Neural progenitor cell (in vitro differentiated cells): Measurements from ENCODE around the gene RAD1. TPM values are rescaled to one million over a fixed set of nuclear protein-coding genes. Genes with fewer than 3 reads are reported as not detected.

Source experiments
- DNase-seq: peaks from one replicate; pipeline ENCODE4 v3.0.0-alpha.2; 2016; ENCODE audit warnings: low spot score
- H2AFZ ChIP-seq: fragments of 200-600 bp; sonication (generic); replicated peaks from 2 replicates; pipeline ENCODE4 v1.6.1; 2016; ENCODE audit warnings: antibody characterized with exemption
- H3F3A ChIP-seq: fragments of 200-600 bp; sonication (generic); 2 replicates; pipeline ENCODE4 v1.6.1; 2016; ENCODE audit warnings: antibody characterized with exemption, low read depth
- H3K27ac ChIP-seq: fragments of 200-600 bp; sonication (generic); 2 replicates; pipeline ENCODE4 v1.5.1; 2016; ENCODE audit warnings: mild to moderate bottlenecking
- H3K27me3 ChIP-seq: fragments of 200-600 bp; sonication (generic); 2 replicates; pipeline ENCODE4 v1.6.1; 2016; ENCODE audit warnings: mild to moderate bottlenecking, moderate library complexity
- H3K36me3 ChIP-seq: fragments of 200-600 bp; sonication (generic); 2 replicates; pipeline ENCODE4 v1.5.1; 2016
- H3K4me1 ChIP-seq: fragments of 200-600 bp; sonication (generic); 2 replicates; pipeline ENCODE4 v1.6.1; 2016; ENCODE audit warnings: mixed run types
- H3K4me2 ChIP-seq: fragments of 200-600 bp; sonication (generic); 2 replicates; pipeline ENCODE4 v1.6.1; 2016
- H3K4me3 ChIP-seq: fragments of 200-600 bp; sonication (generic); 2 replicates; pipeline ENCODE4 v1.5.1; 2016
- H3K79me2 ChIP-seq: fragments of 200-600 bp; sonication (generic); 2 replicates; pipeline ENCODE4 v1.6.1; 2016; ENCODE audit warnings: low read depth
- H3K9ac ChIP-seq: fragments of 200-600 bp; sonication (generic); 2 replicates; pipeline ENCODE4 v1.6.1; 2016
- H3K9me3 ChIP-seq: fragments of 200-600 bp; sonication (generic); 2 replicates; pipeline ENCODE4 v1.5.1; 2016; ENCODE audit warnings: low read depth
- H4K20me1 ChIP-seq: fragments of 200-600 bp; sonication (generic); 2 replicates; pipeline ENCODE4 v1.6.1; 2016; ENCODE audit warnings: low read depth
- H3K27ac Mint-ChIP-seq: 3 replicates; pipeline ENCODE4 v1.8.0; 2021; ENCODE audit warnings: mixed read lengths
- H3K27me3 Mint-ChIP-seq: 2 replicates; pipeline ENCODE4 v1.8.0; 2022; ENCODE audit warnings: low read depth, mild to moderate bottlenecking, inconsistent platforms, moderate library complexity, mixed read lengths; ENCODE audit not compliant: insufficient read depth
- H3K36me3 Mint-ChIP-seq: 3 replicates; pipeline ENCODE4 v1.8.0; 2021; ENCODE audit warnings: mixed read lengths
- H3K4me1 Mint-ChIP-seq: 3 replicates; pipeline ENCODE4 v1.8.0; 2021; ENCODE audit warnings: mixed read lengths
- H3K4me3 Mint-ChIP-seq: 3 replicates; pipeline ENCODE4 v1.8.0; 2021; ENCODE audit warnings: mild to moderate bottlenecking, moderate library complexity, mixed read lengths
- H3K9me3 Mint-ChIP-seq: 3 replicates; pipeline ENCODE4 v1.8.0; 2020; ENCODE audit warnings: mixed read lengths
- CTCF ChIP-seq: fragments of 200-600 bp; sonication (generic); IDR thresholded peaks from 2 replicates; pipeline ENCODE4 v1.5.1; 2017; ENCODE audit warnings: antibody characterized with exemption, mild to moderate bottlenecking
- EZH2 ChIP-seq: fragments of 200-600 bp; sonication (generic); IDR thresholded peaks from 2 replicates; pipeline ENCODE4 v1.6.1; 2017; ENCODE audit warnings: antibody characterized with exemption, mild to moderate bottlenecking, moderate library complexity
- EZH2phosphoT487 ChIP-seq: fragments of 200-600 bp; sonication (generic); IDR thresholded peaks from 2 replicates; pipeline ENCODE4 v1.6.1; 2017; ENCODE audit warnings: antibody characterized with exemption
- total RNA-seq: library from RNA; depleted of rRNA; stranded (reverse); fragments of >200 nt; gene quantifications from 2 replicates; pipeline ENCODE4 v1.2.3, GENCODE V29; 2015; ENCODE audit warnings: low replicate concordance

Gene RAD1
- total RNA-seq, 1 donor from 2014 or later, result 40.6 TPM

DNA sequence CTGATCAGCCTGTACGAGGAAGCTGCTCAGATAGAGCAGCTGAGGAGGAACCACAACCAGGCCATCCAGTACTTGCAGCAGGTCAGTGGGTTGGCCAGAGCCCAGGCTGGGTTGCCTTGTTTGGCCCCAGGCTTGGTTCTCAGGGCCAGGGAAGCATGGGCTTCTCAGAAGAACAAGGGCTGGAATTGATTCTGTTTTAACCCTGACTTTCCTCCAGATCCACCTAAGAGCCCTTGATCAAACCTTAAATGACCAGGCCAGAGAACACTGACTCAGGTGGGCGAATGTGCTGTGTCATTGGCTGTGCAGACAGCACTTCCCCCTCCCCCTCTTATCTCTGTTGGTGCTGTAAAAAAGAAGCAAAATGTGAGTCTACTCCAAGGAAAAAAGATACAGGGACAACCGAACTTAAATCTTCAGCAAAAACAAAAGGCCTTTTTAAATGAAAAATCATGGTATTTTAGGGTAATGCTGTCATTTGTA lies 48.3 kb downstream of the RAD1 start:
- H3K79me2 ChIP-seq, result no peaks in the 10 kb centered on the region
- peaks cover 2% of the 10 kb centered on the region for H3K27me3 Mint-ChIP-seq
- no peaks in the 10 kb centered on the region for H3K36me3 ChIP-seq
- H3K4me1 Mint-ChIP-seq, result peaks cover 10% of the 10 kb centered on the region
- no peak overlapping the region for H3K4me3 Mint-ChIP-seq
- H3K9me3 ChIP-seq, result no peaks in the 10 kb centered on the region
- H3K4me2 ChIP-seq, result no peak overlapping the region
- peaks cover 11% of the 10 kb centered on the region for H3K36me3 Mint-ChIP-seq
- H3K27me3 ChIP-seq, result no peaks in the 10 kb centered on the region
- H4K20me1 ChIP-seq, result no peaks in the 10 kb centered on the region
- no peak overlapping the region for H2AFZ ChIP-seq
- no peaks in the 10 kb centered on the region for H3K4me1 ChIP-seq
- H3K4me3 ChIP-seq, result no peak overlapping the region
- peaks cover 5% of the 10 kb centered on the region for H3K9me3 Mint-ChIP-seq
- H3K27ac ChIP-seq, result no peak overlapping the region
- TF ChIP-seq CTCF (no peak), EZH2phosphoT487 (no peak), EZH2 (no peak)
- H3K27ac Mint-ChIP-seq, result no peak overlapping the region
- H3K9ac ChIP-seq, result no peak overlapping the region
- no peaks in the 10 kb centered on the region for H3F3A ChIP-seq
- DNase-seq, result no peak

GRCh38 chr5:34865091-34865490 lies 50.2 kb downstream of the RAD1 start:
- H3K4me3 Mint-ChIP-seq, result no peak overlapping the region
- no peak for DNase-seq
- Histone ChIP-seq H3K27me3 (no peaks in the 10 kb centered on the region), H3K27ac (no peak overlapping the region), H3K9me3 (no peaks in the 10 kb centered on the region), H3F3A (no peaks in the 10 kb centered on the region), H3K4me1 (no peaks in the 10 kb centered on the region), H3K4me2 (no peak overlapping the region), H3K4me3 (no peak overlapping the region), H3K36me3 (no peaks in the 10 kb centered on the region), H4K20me1 (no peaks in the 10 kb centered on the region), H2AFZ (no peak overlapping the region), H3K79me2 (no peaks in the 10 kb centered on the region), H3K9ac (no peak overlapping the region)
- H3K36me3 Mint-ChIP-seq, result peaks cover 4% of the 10 kb centered on the region
- H3K4me1 Mint-ChIP-seq, result peaks cover 10% of the 10 kb centered on the region
- H3K9me3 Mint-ChIP-seq, result no peaks in the 10 kb centered on the region
- TF ChIP-seq EZH2, result no peak
- no peak for TF ChIP-seq EZH2phosphoT487
- TF ChIP-seq CTCF, result no peak
- no peak overlapping the region for H3K27ac Mint-ChIP-seq
- H3K27me3 Mint-ChIP-seq, result peaks cover 2% of the 10 kb centered on the region

- no peak for TF ChIP-seq EZH2phosphoT487
- no peak for TF ChIP-seq CTCF
- TF ChIP-seq EZH2, result no peak
- Histone ChIP-seq H3K4me3 (no peak overlapping the region), H3K79me2 (no peaks in the 10 kb centered on the region), H3F3A (no peaks in the 10 kb centered on the region), H3K36me3 (no peaks in the 10 kb centered on the region), H2AFZ (no peak overlapping the region), H4K20me1 (no peaks in the 10 kb centered on the region), H3K9ac (no peak overlapping the region), H3K27me3 (no peaks in the 10 kb centered on the region), H3K27ac (no peak overlapping the region), H3K4me2 (no peak overlapping the region), H3K4me1 (no peaks in the 10 kb centered on the region), H3K9me3 (no peaks in the 10 kb centered on the region)
- H3K27me3 Mint-ChIP-seq, result peaks cover 2% of the 10 kb centered on the region
- no peaks in the 10 kb centered on the region for H3K9me3 Mint-ChIP-seq
- H3K4me1 Mint-ChIP-seq, result peaks cover 5% of the 10 kb centered on the region
- no peak for DNase-seq
- H3K27ac Mint-ChIP-seq, result no peak overlapping the region
- no peak overlapping the region for H3K4me3 Mint-ChIP-seq
- no peaks in the 10 kb centered on the region for H3K36me3 Mint-ChIP-seq
Measured at GRCh38 chr5:34863946-34864345, 51.4 kb downstream of the RAD1 start.
